ENCODE results near the gene CPPED1.

The CPPED1 gene

DNA sequence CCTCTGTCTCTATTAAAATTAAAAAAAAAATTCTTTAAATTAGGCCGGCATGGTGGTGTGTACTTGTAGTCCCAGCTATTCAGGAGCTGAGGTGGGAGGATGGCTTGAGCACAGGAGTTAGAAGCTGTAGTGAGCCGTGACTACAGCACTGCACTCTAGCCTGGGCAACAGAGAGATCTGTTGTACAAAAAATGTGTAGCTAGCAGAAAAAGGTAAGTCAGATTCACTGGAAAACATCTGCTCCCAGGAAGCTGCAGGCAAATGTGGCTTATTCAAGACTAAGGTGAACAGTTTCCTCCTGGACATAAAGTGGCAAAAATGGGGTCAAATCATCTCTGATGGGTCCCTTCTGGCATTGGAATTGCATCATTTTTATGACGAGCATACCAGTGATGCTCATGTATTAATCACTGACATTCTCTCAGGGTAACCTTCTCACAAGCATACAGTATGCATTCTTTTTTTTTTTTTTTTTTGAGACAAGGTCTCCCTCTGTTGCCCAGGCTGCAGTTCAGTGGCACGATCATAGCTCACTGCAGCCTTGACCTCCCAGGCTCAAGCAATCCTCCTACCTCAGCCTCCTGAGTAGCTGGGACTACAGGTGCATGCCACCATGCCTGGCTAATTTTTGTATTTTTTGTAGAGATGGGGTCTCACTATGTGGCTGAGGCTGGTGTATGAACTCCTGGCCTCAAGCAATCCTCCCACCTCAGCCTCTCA is 48.7 kb downstream of the CPPED1 start:
- in situ Hi-C loops (cut with HindIII; ENCODE audit: low pct_unique_long_range_greater_than_20kb, low sequenced_read_pairs) = no loop called here
- no peak for TF ChIP-seq JUND (IDR thresholded peaks at IDR 0.05; ENCODE audit: low read depth)
- DNase-seq (ENCODE audit: low read depth in 1 of 2, low spot score in 1 of 2) = no peak

DNA sequence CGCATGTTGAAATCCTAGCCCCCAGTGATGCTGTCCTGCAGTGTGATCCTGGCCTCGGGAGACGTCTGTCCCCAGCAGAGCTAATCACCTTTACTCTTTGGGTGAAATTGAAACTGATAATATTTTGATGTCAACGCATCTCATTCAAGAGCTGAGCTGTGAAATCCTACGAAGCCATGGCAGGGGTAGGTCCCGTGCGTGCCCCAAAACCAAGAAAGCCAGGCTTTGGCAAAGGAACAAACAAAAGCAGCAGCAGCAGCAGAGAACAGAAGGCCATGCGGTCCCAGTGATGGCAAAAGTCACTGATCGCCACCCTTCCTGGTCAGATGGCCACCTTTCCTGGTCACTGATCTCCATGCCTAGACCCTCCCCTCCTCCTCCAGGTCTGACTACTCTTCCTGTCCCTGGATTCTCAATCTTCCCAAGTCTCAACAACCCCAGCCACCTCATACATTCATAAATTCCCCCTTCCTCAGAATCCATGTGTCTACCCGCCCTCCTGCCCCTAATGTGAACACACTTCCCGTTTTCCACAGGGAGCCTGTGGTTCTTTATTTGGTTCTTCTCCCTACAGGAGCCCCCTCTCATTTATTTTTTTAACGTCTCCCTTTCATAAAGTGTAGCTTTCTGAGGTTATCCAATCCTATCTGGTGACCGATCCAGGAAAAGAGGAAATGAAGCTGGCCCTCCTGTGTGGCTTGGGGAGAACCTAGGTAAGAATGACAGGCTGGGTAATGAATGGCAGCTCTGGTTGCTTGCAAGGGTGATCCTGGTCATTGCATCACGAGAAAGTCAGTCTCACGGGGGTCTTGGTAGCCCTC is 50.3 kb downstream of the CPPED1 start:
- in situ Hi-C loops (cut with HindIII; ENCODE audit: low pct_unique_long_range_greater_than_20kb, low sequenced_read_pairs) = no loop called here
- DNase-seq (ENCODE audit: low read depth in 1 of 2, low spot score in 1 of 2) = no peak
- TF ChIP-seq JUND (IDR thresholded peaks at IDR 0.05; ENCODE audit: low read depth) = no peak

DNA sequence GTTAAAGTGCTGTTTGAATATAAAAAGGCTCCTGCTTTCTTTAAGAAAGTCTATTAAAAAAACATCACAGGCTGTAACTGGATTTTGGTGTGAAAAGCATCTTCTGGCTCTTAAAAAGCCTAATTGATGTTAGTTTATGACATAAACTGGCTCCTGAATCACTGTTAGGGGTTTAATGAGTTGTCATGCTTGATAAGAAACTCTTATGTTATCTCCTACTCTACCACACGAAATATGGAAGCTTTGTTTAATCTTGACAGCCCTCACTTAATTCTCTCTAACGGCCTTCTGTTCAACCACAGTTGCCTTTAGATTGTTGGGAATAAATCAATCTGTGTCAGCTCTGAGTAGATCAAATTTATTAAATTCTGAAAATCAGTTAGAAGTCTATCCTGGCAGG is 51.5 kb downstream of the CPPED1 start:
- DNase-seq (ENCODE audit: low read depth in 1 of 2, low spot score in 1 of 2) = no peak
- in situ Hi-C loops (cut with HindIII; ENCODE audit: low pct_unique_long_range_greater_than_20kb, low sequenced_read_pairs) = no loop called here
- no peak for TF ChIP-seq JUND (IDR thresholded peaks at IDR 0.05; ENCODE audit: low read depth)

DNA sequence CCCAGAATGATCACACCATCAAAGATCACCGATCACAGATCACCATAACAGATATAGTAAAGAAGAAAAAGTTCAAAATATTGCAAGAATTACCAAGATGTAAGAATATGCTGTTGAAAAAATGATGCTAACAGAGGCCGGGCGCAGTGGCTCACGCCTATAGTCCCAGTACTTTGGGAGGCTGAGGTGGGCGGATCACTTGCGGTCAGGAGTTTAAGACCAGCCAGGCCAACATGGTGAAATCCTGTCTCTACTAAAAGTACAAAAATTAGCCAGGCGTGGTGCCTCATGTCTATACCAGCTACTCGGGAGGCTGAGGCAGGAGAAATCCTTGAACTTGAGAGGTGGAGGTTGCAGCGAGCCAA is 53.2 kb downstream of the CPPED1 start:
- in situ Hi-C loops (cut with HindIII; ENCODE audit: low pct_unique_long_range_greater_than_20kb, low sequenced_read_pairs) = no loop called here
- no peak for DNase-seq (ENCODE audit: low read depth in 1 of 2, low spot score in 1 of 2)

DNA sequence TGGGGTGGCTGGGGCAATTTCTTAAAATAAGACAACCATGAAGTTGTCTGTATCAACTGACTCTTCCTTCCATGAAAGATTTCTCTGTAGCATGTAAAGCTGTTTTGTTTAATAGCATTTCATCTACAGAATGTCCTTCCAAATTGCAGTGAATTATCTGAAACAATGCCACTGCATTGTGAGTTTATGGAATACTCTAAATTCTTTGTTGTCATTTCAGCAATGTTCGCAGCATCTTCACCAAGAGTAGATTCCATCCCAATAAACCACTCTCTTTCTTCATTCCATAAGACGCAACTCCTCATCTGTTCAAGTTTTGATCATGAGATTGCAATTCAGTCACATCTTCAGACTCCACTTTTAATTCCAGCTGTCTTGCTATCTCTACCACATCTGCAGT is 54.6 kb downstream of the CPPED1 start:
- TF ChIP-seq JUND (IDR thresholded peaks at IDR 0.05; ENCODE audit: low read depth) = no peak
- in situ Hi-C loops (cut with HindIII; ENCODE audit: low pct_unique_long_range_greater_than_20kb, low sequenced_read_pairs) = no loop called here
- no peak for DNase-seq (ENCODE audit: low read depth in 1 of 2, low spot score in 1 of 2)

More for the DNA sequence above, 53.2 kb downstream of the CPPED1 start:
- TF ChIP-seq JUND (IDR thresholded peaks at IDR 0.05; ENCODE audit: low read depth) = no peak

DNA sequence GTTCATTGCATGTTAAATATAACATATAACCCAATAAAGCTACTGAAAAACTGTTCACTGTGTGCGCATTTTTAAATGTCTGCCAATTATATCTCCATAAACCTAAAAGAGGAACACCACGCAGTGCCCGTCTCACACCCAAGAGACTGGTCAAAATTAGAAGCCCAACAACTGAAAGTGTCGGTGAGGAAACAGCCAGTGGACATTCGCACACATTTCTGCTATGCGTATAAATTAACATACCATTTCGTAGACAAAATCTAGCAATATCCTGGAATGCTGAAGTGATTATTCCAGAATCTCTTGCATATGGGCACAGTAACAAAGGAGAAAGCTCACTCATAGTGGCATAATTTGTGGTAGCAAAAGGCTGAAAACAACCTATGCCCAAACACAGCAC is 55.9 kb downstream of the CPPED1 start:
- no peak for TF ChIP-seq JUND (IDR thresholded peaks at IDR 0.05; ENCODE audit: low read depth)
- in situ Hi-C loops (cut with HindIII; ENCODE audit: low pct_unique_long_range_greater_than_20kb, low sequenced_read_pairs) = no loop called here
- DNase-seq (ENCODE audit: low read depth in 1 of 2, low spot score in 1 of 2) = no peak

DNA sequence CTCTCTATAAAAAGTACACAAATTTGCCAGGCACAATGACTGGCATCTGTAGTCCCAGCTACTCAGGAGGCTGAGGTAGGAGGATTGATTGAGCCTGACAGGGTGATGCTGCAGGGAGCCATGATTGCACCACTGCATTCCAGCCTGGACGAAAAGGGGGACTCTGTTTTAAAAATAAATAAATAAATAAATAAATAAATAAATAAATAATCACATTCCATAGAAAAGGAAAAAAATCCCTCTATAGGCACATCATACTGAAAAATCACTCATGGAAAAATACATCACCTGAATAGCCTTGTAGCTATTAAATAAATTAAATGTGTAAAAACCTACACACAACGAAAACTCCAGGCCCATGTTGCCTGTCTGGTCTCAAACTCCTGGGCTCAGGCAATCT is 56.4 kb downstream of the CPPED1 start:
- in situ Hi-C loops (cut with HindIII; ENCODE audit: low pct_unique_long_range_greater_than_20kb, low sequenced_read_pairs) = no loop called here
- no peak for TF ChIP-seq JUND (IDR thresholded peaks at IDR 0.05; ENCODE audit: low read depth)
- DNase-seq (ENCODE audit: low read depth in 1 of 2, low spot score in 1 of 2) = no peak

DNA sequence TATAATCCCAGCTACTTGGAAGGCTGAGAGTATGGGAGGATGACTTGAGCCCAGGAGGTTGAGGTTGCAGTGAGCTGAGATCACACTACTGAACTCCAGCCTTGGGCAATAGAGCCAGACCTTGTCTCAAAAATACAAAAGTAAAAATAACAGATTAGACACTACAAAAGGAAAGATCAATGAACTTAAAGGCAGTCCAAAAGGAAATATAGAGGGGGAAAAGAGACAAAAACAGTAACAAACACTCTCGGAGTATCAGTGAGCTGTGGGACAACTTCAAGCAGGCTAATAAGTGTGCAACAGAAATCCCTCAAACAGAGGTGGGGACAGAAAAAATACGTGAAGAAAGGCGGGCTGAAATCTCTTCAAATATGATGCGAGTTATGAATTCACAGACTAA is 58.8 kb downstream of the CPPED1 start:
- no peak for DNase-seq (ENCODE audit: low read depth in 1 of 2, low spot score in 1 of 2)
- in situ Hi-C loops (cut with HindIII; ENCODE audit: low pct_unique_long_range_greater_than_20kb, low sequenced_read_pairs) = no loop called here
- no peak for TF ChIP-seq JUND (IDR thresholded peaks at IDR 0.05; ENCODE audit: low read depth)

DNA sequence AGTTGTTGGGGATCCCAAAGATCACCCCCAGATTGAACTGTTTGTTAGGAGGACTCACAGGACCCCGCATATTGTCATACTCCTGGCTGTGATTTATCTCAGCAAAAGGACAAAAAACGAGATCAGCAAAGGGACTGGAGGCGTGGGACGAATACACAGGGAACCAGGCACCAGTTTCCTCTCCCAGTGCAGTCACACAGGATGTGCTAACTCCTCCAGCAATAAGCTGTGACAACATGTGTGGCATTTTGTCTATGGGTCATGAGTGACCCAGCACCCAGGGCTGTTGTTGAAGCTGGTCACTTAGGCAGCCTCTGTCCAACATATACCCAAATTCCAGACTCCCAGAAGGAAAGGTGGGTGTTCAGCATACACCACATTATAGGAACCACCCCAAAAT is 60.9 kb downstream of the CPPED1 start:
- in situ Hi-C loops (cut with HindIII; ENCODE audit: low pct_unique_long_range_greater_than_20kb, low sequenced_read_pairs) = no loop called here
- DNase-seq (ENCODE audit: low read depth in 1 of 2, low spot score in 1 of 2) = no peak
- TF ChIP-seq JUND (IDR thresholded peaks at IDR 0.05; ENCODE audit: low read depth) = no peak

DNA sequence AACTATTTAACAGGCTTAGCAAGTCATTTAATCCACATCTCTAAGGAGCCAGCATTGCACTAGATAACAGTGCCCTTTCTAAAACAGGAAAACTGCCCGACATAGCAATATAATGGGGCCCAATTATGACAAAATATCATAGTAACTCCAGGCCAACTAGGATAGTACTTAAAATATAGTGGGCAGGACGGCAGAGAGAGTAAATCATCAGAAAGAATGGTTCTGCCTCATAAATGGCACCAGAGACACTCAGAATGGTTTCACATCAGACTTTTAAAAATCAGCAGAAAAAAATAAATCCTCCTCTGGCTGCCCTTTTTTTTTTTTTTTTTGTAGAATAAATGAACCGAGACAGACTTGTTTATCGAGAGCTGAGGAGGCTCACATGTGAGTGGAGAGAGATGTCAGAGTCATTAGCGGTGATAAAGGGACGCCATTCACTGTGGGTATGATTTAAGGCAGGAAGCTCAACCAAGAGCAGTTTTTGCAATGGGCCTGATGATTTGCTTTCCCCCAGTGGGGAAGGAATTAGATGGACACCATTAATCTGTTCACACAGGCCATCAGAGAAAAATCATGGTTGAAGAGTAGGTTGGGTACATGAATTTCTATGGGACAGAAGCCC is 62.6 kb downstream of the CPPED1 start:
- DNase-seq (ENCODE audit: low read depth in 1 of 2, low spot score in 1 of 2) = no peak
- no peak for TF ChIP-seq JUND (IDR thresholded peaks at IDR 0.05; ENCODE audit: low read depth)
- in situ Hi-C loops (cut with HindIII; ENCODE audit: low pct_unique_long_range_greater_than_20kb, low sequenced_read_pairs) = no loop called here

DNA sequence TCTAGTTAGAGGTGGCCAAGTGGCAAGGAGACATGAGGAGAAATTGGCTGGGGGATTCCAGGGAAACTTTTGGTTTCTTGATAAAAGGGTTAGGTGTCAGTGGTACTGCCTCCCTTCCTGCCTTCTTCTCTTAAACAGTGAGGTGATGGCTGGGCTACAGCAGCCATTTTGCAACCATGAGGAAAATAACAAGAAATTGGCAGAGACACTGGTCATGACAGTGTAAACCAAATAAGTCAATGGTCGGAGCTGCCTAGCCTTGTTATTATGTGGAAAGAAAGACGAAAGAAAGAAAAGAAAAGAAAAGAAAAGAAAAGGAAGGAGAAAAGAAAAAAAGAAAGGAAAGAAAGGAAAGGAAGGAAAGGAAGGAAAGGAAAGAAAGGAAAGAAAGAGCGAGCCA is 63.9 kb downstream of the CPPED1 start:
- in situ Hi-C loops (cut with HindIII; ENCODE audit: low pct_unique_long_range_greater_than_20kb, low sequenced_read_pairs) = no loop called here
- TF ChIP-seq JUND (IDR thresholded peaks at IDR 0.05; ENCODE audit: low read depth) = no peak

DNA sequence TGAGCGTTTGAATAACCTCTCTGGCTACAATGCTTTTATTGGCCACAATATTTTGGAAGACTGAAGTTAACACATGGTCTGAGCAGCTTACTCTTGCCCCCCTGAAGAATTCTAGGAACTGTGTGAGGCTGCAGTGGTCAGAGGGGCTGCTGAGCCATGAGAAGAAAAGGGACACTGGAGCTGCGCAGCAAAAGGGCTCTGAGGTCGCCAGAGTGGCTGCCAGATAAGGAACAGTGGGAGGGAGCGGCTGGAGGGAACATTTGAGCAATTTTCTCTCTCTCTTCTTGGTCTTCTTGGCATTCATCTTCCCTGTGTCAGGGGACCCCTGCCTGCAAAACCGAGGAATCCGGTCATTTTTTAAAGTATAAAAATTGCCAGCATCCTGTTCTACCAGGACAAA is 66.1 kb downstream of the CPPED1 start:
- in situ Hi-C loops (cut with HindIII; ENCODE audit: low pct_unique_long_range_greater_than_20kb, low sequenced_read_pairs) = no loop called here
- DNase-seq (ENCODE audit: low read depth in 1 of 2, low spot score in 1 of 2) = no peak
- TF ChIP-seq JUND (IDR thresholded peaks at IDR 0.05; ENCODE audit: low read depth) = no peak

More for the DNA sequence above, 63.9 kb downstream of the CPPED1 start:
- DNase-seq (ENCODE audit: low read depth in 1 of 2, low spot score in 1 of 2) = no peak

DNA sequence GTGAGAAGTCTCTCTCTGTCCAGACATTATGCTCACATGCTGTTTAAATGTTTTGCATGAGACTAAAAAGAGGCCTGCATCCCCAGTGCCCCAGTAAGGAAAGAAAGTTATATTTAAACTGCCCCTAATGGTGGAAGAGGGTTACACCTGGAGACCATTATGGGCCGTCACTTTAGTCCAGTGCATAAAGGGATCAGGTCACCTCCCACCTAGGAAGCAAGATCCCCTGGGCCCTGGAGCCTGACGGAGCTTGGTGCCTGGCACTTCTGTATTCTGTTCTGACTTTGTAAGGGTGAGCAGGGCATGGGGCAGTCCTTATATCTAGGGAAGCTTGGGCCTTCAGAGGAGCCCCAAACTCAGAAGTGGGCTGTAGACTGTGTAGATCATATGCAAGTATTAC is 67.9 kb downstream of the CPPED1 start:
- in situ Hi-C loops (cut with HindIII; ENCODE audit: low pct_unique_long_range_greater_than_20kb, low sequenced_read_pairs) = no loop called here
- no peak for TF ChIP-seq JUND (IDR thresholded peaks at IDR 0.05; ENCODE audit: low read depth)
- no peak for DNase-seq (ENCODE audit: low read depth in 1 of 2, low spot score in 1 of 2)

All from T47D (cell line).